CD4-positive, alpha-beta T cell (primary cell): ENCODE data around the gene TAF6. TPM values are rescaled to one million over a fixed set of nuclear protein-coding genes. Genes with fewer than 3 reads are reported as not detected.

ENCODE experiments used
- ATAC-seq: fragments of 200-7000 bp; cut with Tn5 transposase; one replicate; pipeline ENCODE4 v1.10.0; 2022; ENCODE audit warnings: mild to moderate bottlenecking; ENCODE audit not compliant: poor library complexity
- CTCF ChIA-PET: fragments of 350-600 bp; sonication (Branson Sonifier 250); formaldehyde crosslinking; loops from one replicate; lab custom pipeline; 2021; ENCODE audit warnings: antibody characterized with exemption, inconsistent platforms; lab: Charles Lee
- POLR2A ChIA-PET: fragments of 350-600 bp; sonication (Branson Sonifier 250); formaldehyde crosslinking; loops from one replicate; lab custom pipeline; 2021; ENCODE audit warnings: antibody characterized with exemption, inconsistent platforms; lab: Charles Lee
- DNase-seq, 14 experiments: peaks; one replicate each; pipeline ENCODE4 v3.0.0-alpha.2; 2013 to 2020; ENCODE audit warnings: mixed read lengths in 2 of 14
- H3K27ac ChIP-seq, 2 donors: one replicate each; pipeline versions ENCODE4 v1.5.1 to v1.7.0; 2013; ENCODE audit warnings: low read length in 2 of 2, low read depth in 1 of 2, mild to moderate bottlenecking in 1 of 2
- H3K27me3 ChIP-seq, 2 experiments: 1 replicate in 1 of 2; 2 replicates in 1 of 2; pipeline versions ENCODE4 v1.6.1 to v1.7.0; 2013; ENCODE audit warnings: low read length in 2 of 2, control low read depth in 1 of 2, mild to moderate bottlenecking in 1 of 2, moderate library complexity in 1 of 2; ENCODE audit not compliant: insufficient read depth in 2 of 2, control insufficient read depth in 1 of 2
- H3K36me3 ChIP-seq: one replicate; pipeline ENCODE4 v1.6.1; 2013; ENCODE audit warnings: low read length, control low read depth; ENCODE audit not compliant: insufficient read depth
- H3K4me1 ChIP-seq: one replicate; pipeline ENCODE4 v1.6.1; 2013; ENCODE audit warnings: low read length, control low read depth; ENCODE audit not compliant: insufficient read depth
- H3K4me3 ChIP-seq: one replicate; pipeline ENCODE4 v1.5.1; 2013; ENCODE audit warnings: mild to moderate bottlenecking, low read length, moderate library complexity
- H3K9me3 ChIP-seq, 2 experiments: 1 replicate in 1 of 2; 2 replicates in 1 of 2; pipeline versions ENCODE4 v1.6.1 to v1.7.0; 2013; ENCODE audit warnings: low read length in 2 of 2, mild to moderate bottlenecking in 2 of 2, control low read depth in 1 of 2, moderate library complexity in 1 of 2; ENCODE audit not compliant: control insufficient read depth in 1 of 2, insufficient read depth in 1 of 2
- H3K27ac Mint-ChIP-seq: one replicate; pipeline ENCODE4 v1.8.0; 2020; ENCODE audit warnings: mixed read lengths
- H3K27me3 Mint-ChIP-seq: one replicate; pipeline ENCODE4 v1.8.0; 2021; ENCODE audit warnings: mixed read lengths
- H3K36me3 Mint-ChIP-seq: one replicate; pipeline ENCODE4 v1.8.0; 2021; ENCODE audit warnings: low read depth, mixed read lengths
- H3K4me1 Mint-ChIP-seq: one replicate; pipeline ENCODE4 v1.8.0; 2021; ENCODE audit warnings: low read depth, mixed read lengths
- H3K4me3 Mint-ChIP-seq: one replicate; pipeline ENCODE4 v1.8.0; 2020; ENCODE audit warnings: mild to moderate bottlenecking, mixed read lengths
- H3K9me3 Mint-ChIP-seq: one replicate; pipeline ENCODE4 v1.8.0; 2020; ENCODE audit warnings: mixed read lengths
- intact Hi-C, 2 experiments: fragments of 100-400 bp; cut with DNase I in 1 of 2; cut with micrococcal nuclease in 1 of 2; formaldehyde crosslinking; loops; one replicate each; pipeline versions ENCODE4 v1.15.1 to v1.9.0; 2023 to 2025; cut with DNase I, micrococcal nuclease
- total RNA-seq, 174 experiments: library from RNA in 2 of 174; stranded (reverse) in 2 of 174; gene quantifications; one replicate each; pipeline ENCODE4 v1.2.3 and lab custom pipeline; 2021 to 2026
- TF ChIP-seq, protein P1 (sequence below): fragments of 200-600 bp; IDR thresholded peaks from one replicate; pipeline ENCODE4 v1.8.0; 2022; ENCODE audit warnings: antibody characterized with exemption, mild to moderate bottlenecking

The TAF6 gene
- total RNA-seq, 2 experiments from 2014 or later: 34.8 to 37.4 TPM

DNA sequence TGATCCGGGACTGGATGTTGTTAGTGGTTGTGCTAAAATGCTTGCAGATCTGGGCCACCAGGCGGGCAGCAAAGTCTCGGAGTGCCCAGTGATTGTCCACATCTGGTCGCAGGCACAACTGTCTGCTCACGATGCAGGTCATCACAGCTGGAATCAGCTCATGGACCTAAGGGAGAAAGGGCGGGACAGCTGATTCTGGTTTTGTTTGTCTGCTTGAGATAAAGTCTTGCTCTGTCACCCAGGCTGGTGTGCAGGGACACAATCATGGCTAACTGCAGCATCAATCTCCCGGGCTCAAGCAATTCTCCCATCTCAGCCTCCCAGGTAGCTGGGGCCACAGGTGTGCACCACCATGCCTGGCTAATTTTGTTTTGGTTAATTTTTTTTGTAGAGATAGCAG is 8.0 kb downstream of the TAF6 start:
- intact Hi-C loops: no loop called here
- Histone ChIP-seq H3K27ac (no peak overlapping the region), H3K36me3 (peaks cover 66% of the 10 kb centered on the region), H3K4me3 (no peak overlapping the region), H3K27me3 (no peaks in the 10 kb centered on the region), H3K4me1 (no peaks in the 10 kb centered on the region), H3K9me3 (no peaks in the 10 kb centered on the region)
- ATAC-seq (no peak), DNase-seq (no peak)
- TF ChIP-seq, protein P1, sequence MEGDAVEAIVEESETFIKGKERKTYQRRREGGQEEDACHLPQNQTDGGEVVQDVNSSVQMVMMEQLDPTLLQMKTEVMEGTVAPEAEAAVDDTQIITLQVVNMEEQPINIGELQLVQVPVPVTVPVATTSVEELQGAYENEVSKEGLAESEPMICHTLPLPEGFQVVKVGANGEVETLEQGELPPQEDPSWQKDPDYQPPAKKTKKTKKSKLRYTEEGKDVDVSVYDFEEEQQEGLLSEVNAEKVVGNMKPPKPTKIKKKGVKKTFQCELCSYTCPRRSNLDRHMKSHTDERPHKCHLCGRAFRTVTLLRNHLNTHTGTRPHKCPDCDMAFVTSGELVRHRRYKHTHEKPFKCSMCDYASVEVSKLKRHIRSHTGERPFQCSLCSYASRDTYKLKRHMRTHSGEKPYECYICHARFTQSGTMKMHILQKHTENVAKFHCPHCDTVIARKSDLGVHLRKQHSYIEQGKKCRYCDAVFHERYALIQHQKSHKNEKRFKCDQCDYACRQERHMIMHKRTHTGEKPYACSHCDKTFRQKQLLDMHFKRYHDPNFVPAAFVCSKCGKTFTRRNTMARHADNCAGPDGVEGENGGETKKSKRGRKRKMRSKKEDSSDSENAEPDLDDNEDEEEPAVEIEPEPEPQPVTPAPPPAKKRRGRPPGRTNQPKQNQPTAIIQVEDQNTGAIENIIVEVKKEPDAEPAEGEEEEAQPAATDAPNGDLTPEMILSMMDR: no peak
- no peak overlapping the region for H3K27ac Mint-ChIP-seq
- H3K4me1 Mint-ChIP-seq: no peaks in the 10 kb centered on the region
- no peaks in the 10 kb centered on the region for H3K9me3 Mint-ChIP-seq
- POLR2A ChIA-PET: interaction anchor here (1.7 kb wide), 1 partner anchor 9 kb away, joined by 3 read pairs; the partner anchor contains the start of gene AP4M1
- CTCF ChIA-PET: interaction anchor here (0.9 kb wide), 1 partner anchor 9 kb away, joined by 3 read pairs; no protein-coding TSS in a partner anchor
- H3K4me3 Mint-ChIP-seq: no peak overlapping the region
- H3K36me3 Mint-ChIP-seq: peaks cover 70% of the 10 kb centered on the region
- H3K27me3 Mint-ChIP-seq: no peaks in the 10 kb centered on the region

- no peak for DNase-seq
- ChIA-PET CTCF (no interaction called here), POLR2A (interaction anchor here (1.7 kb wide), 1 partner anchor 8 kb away, joined by 3 read pairs; the partner anchor contains the start of gene AP4M1)
- Mint-ChIP-seq H3K27me3 (no peaks in the 10 kb centered on the region), H3K36me3 (peaks cover 79% of the 10 kb centered on the region), H3K4me3 (no peak overlapping the region), H3K27ac (peak overlapping the region; percentile 14), H3K9me3 (no peaks in the 10 kb centered on the region), H3K4me1 (no peaks in the 10 kb centered on the region)
- H3K4me3 ChIP-seq: no peak overlapping the region
- H3K9me3 ChIP-seq: no peaks in the 10 kb centered on the region
- H3K36me3 ChIP-seq: peaks cover 69% of the 10 kb centered on the region
- TF ChIP-seq, protein P1: no peak
- ATAC-seq: no peak
- no peaks in the 10 kb centered on the region for H3K4me1 ChIP-seq
- H3K27ac ChIP-seq: no peak overlapping the region
- H3K27me3 ChIP-seq: no peaks in the 10 kb centered on the region
- intact Hi-C loops: no loop called here
Observed at GRCh38 chr7:100109521-100110163, 9.5 kb downstream of the TAF6 start.

DNA sequence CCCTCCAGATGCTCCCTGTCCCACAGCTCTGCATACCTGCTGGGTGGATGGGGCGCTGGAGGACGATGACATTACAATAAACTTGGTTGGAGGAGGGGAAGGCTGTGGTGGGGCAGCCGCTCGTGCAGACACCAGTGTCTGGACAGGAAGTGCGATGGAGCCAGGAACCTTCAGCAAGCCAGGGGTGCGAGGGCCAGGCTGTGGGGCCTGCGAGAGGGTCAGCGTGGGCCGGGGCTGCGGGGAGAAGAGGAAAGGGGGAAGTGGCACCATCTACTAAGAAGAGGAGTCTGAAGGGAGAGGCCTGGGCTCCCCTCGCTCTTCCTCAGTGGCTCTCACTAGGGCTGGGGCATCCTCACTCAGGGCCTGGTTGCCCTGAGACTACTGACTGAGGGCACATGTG is 11.3 kb downstream of the TAF6 start:
- H3K36me3 ChIP-seq: peaks cover 64% of the 10 kb centered on the region
- Mint-ChIP-seq H3K36me3 (peaks cover 67% of the 10 kb centered on the region), H3K27me3 (no peaks in the 10 kb centered on the region), H3K9me3 (no peaks in the 10 kb centered on the region), H3K4me3 (no peak overlapping the region), H3K4me1 (no peaks in the 10 kb centered on the region), H3K27ac (no peak overlapping the region)
- no peak for DNase-seq
- POLR2A ChIA-PET: no interaction called here
- no peaks in the 10 kb centered on the region for H3K4me1 ChIP-seq
- H3K27ac ChIP-seq: no peak overlapping the region
- TF ChIP-seq, protein P1: no peak
- no peak for ATAC-seq
- intact Hi-C loops: no loop called here
- H3K9me3 ChIP-seq: no peaks in the 10 kb centered on the region
- CTCF ChIA-PET: no interaction called here
- H3K27me3 ChIP-seq: no peaks in the 10 kb centered on the region
- H3K4me3 ChIP-seq: no peak overlapping the region
